Activated CD4-positive, alpha-beta T cell treated with anti-CD3 and anti-CD28 coated beads for 4 hours (primary cell): ENCODE data around the gene SPECC1.
"Not testable (repeated sequence)": the region's sequence is repeated elsewhere in the genome, so short reads cannot be mapped to it uniquely, and the experiment has no call there.

Source experiments
- DNase-seq, 2 donors: peaks; one replicate each; pipeline ENCODE4 v3.0.0-alpha.2; 2020

Gene SPECC1

DNA sequence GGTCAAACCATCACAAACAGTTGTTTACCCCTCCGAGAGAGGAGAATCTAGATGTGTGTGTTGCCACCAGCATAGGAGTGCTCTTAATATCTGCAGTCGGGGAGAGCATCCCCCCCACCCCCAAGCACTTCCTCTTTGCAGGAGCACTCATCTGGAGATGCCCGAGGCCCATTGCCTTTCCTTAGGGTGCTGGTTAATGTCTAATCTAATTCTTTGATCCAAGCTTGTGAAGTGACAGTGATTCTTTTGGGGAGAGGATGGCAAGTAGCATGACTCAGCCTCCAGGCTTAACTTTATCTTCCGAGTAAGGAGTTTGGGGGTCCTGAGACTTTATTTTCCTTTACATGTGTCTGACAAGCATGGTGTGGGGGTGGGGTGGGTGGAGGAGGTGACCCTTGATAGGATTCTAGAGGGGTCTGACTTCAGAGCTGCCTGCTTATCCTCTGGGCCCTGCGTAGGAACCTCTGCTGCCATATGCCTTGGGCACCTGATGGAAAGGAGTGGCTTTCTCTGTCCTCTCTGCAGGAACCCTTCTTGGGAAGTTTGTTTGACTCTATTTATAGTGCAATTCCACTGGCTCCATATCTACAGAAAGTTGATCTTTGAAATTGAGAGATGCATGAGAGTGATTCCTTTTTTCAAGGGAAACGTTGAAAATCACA is 207.1 kb downstream of the SPECC1 start:
- DNase-seq: no peak

DNA sequence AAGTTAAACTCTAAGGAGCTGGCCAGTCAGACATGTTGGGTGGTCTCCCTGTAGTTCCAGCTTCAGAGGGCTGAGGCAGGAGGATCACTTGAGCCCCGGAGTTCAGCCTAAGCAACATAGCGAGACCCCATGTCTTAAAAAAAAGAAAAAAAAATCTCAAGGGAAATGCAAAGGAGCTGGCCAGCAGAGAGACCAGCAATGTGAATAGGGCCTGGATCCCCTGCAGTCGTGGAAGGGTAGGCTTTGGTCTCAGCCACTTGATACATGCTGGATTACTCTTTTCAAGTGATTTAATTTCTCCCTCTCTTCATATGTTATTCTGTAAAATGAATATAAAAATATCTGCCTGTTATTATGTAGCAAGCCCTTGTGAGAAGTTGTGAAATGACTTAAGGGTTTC is 207.7 kb downstream of the SPECC1 start:
- DNase-seq: no peak

DNA sequence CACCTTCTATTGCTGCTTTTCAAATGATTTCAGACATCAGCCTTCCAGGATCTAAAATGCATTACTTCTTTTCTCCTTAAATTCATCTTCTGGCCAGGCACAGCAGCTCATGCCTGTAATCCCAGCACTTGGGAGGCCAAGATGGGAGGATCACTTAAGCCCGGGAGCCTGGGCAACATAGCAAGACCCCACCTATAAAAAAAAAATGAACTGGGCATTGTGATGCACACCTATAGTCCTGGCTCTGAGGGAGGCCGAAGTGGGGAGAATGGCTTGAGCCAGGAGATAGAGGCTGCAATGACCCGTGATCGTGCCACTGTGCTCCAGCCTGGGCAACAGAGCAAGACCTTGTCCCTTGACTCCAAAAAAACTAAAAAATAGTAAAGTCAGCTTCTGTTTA is 208.5 kb downstream of the SPECC1 start:
- no peak for DNase-seq

DNA sequence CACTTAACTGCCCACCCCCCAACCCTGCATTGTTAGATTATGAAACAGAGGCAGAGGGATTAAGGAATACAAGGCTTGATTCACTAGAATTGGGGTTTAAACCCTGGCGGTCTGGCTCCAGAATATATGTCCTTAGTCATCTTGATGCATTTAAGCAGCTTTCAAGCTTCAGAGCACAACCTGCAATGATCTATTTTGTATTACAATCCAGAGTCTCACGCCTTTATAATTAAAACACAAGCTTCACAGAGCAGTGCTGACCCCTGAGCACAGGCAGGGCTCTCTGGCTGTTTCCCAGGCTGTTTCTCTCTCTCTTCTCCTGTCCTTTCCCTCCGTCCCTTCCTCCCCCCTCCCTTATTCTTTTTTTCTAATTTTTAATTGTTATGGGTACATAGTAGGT is 209.1 kb downstream of the SPECC1 start:
- no peak for DNase-seq

DNA sequence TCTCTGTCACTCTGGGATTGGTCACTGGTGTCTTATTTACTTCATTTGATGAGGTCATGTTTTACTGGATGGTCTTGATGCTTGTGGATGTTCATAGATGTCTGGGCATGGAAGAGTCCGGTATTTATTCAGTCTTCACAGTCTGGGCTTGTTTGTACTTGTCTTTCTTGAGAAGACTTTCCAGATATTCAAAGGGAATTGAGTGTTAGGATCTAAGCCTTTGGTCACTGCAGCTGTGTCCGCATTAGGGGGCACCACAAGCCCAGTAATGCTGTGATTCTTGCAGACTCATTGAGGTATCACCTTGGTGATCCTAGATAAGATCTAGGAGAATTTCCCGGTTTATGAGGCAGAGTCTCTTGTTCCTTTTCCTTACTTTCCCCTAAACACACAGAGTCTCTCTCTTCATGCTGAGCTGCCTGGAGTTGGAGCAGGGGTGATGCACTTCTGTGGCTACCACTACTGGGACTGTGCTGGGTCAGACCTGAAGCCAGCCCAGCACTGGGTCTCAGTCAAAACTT is 214.7 kb downstream of the SPECC1 start:
- no peak for DNase-seq

- no peak for DNase-seq
Observed at GRCh38 chr17:20224379-20224778, 215.2 kb downstream of the SPECC1 start.

DNA sequence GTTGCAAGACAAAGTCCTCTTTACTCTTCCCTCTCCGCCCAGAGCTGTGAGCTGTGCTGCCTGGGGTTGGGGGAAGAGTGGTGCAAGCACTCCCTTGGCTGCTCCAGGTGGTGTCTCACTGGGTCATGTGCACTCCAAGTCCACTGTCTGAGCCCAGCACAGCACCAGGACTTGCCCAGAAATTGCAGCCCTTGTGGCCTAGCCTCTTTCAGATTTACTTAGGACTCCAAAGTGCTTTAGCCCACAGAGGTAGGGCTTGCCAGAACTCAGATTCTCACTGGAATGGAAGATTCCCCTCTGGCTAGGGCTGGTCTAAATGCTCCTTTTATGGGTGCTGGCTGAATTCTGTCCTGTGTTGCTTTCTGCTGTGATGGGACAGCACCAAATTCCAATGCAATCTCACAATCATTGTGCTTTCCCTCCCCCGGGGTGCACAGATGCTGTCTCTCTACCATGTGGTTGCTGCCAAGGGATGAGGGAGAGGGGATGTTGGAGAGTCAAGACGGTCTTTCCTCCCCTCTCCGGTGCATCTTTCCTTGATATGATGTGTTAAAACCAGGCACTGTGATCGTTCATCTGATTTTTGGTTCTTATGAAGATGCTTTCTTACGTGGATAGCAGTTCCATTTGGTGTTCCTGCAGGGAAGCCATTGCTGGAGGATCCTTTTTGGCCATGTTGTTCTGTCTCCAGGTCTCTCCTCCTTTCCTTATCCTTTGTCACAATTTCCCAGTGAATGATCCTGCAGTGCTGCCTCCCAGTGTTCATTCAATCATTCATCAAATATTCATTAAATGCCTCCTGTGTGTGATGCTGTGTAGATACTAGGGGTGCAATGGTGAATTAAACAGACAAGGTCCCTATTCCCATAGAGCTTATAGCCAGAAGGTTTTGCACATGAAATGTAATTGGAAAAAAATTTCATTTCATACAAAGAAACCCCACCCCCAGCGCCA is 216.3 kb downstream of the SPECC1 start:
- DNase-seq: no peak

DNA sequence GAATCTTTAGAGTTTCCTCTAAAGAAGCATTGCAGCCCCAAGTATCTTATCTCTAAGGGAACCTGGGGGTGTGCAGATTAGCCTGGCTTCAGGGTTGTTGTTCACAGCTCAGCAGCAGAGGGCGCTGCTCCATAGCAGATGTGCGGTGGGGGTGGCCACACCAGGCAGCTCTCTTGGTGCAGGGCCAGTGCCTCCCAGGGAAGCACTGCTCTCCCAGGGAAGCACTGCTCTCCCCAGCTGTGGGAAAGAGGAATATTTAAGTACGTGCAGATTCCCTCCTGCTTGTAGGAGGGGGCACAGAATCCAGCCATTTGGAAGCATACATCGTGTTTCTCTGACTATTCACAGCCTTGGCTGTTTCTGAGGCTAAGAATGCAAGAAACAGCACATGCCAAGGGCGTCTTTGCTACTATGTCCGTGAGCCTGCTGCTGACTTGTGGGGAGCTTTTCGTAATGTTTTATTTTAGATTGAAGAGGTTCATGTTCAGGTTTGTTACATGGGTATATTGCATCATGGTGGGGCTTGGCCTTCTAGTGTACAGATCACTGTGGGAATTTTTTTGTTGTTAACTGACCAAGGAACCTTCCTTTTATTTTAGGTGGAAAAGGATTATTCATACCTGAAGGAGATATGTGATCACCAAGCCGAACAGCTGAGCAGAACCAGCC is 217.8 kb downstream of the SPECC1 start:
- DNase-seq: peak; percentile 68 to 72

GRCh38 chr17:20227720-20228370 is 218.7 kb downstream of the SPECC1 start:
- not testable (repeated sequence) for DNase-seq

- no peak for DNase-seq
Observed at GRCh38 chr17:20228410-20228809, 219.3 kb downstream of the SPECC1 start.

DNA sequence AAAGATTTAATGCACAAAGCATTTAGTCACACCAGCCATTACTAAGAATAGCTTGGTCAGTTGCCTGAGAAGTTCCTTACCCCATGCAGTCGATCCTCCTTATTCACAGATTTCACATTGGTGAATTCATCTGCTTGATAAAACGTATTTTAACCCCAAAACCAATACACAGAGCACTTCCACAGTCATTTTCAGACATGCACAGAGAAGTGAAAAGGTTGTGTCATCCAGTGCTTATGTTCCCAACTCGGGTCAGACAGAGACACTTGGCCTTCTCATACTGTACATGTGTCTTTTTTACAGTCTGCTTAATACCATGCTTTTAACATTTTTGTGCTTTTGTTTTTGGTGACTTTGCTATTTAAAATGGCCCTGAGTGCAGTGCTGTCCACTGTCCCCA is 219.7 kb downstream of the SPECC1 start:
- DNase-seq: no peak

DNA sequence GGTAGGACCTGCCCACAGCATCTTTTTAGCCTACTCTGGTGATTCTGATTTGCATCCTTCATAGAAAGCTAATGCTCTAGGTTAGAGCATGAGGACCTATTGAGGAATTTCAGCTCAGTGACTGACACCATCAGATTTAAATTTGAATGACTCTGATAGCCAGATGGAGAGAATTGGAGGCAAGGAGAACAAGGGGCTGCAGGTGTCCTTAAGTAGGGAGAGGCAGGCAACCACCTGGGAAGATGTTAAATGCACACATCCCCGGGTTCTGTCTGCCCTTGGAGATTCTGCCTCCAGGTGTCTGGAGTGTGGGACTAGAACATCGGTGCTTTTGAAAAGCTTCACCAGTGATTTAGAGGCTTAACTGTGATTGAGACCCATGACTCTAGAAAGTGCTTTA is 221.8 kb downstream of the SPECC1 start:
- no peak for DNase-seq

- DNase-seq: no peak
Observed at GRCh38 chr17:20232611-20233010, 223.5 kb downstream of the SPECC1 start.

GRCh38 chr17:20234276-20234675 is 225.1 kb downstream of the SPECC1 start:
- DNase-seq: peak; percentile 15 to 16

- no peak for DNase-seq
Observed at GRCh38 chr17:20235747-20236146, 226.6 kb downstream of the SPECC1 start.

DNA sequence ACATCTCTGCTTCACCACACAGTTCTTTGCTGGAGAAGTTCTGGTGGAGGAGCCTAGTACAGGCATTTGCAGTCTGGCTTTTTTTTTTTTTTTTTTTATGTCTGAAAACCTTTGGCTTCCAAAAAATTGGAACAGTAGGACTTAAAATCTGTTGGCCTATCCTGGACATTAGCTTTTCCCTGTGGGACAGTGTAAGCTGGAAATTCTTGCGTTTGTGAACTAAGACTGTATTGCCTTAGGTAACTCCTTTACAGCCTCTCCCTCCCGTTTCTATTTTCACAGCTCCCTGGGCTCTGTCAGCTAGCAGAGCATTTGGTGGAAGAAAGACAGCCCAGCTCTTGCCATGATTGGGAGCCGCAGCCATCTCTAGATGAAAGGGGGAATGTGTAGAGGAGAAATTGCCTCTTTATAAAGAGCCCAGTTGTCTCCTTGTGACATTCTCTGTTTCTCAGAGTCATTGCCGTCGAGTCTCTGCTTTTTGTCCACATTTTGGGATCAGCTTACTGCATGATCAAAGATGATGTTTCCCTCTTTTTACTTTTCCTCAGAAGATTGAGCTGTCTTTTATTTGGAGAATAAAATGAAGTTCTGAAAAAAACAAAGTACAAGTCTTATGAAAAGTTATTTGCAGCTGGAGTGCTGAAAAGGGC is 227.5 kb downstream of the SPECC1 start:
- DNase-seq: no peak

DNA sequence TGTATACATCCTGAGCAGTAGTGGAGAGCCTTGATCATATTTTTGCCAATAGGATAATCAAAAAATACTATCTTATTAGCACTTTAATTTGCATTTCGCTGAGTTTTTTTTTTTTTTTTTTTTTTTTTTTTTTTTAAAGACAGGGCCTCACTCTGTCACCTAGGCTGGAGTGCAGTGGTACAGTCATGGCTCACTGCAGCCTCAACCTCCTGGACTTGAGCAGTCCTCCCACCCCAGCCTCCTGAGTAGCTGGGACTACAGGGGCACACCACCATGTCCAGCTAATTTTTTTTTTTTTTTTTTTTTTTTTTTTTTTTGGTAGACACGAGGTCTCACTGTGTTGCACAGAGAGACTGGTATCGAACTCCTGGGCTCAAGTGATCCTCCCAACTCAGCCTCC is 230.6 kb downstream of the SPECC1 start:
- not testable (repeated sequence) for DNase-seq

DNA sequence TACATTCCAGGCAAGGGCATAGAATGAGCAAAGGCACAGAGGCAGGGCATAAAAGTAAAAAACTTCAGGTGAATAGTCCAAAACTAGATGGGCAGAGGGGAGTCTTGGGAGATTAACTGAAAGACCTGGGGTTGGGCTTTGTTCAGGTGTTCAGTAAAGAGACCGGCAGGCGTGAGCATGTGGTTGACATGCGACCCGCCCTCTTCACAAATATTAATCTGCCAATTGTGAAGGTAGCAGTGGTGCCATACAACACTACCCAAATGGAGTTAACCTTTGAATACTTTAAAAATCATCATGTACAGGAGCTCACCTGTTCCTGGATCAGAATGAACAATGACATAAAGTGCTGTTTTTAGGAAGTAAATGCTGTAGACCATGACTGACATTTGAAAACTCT is 232.7 kb downstream of the SPECC1 start:
- no peak for DNase-seq

GRCh38 chr17:20242271-20242670 is 233.1 kb downstream of the SPECC1 start:
- no peak for DNase-seq

DNA sequence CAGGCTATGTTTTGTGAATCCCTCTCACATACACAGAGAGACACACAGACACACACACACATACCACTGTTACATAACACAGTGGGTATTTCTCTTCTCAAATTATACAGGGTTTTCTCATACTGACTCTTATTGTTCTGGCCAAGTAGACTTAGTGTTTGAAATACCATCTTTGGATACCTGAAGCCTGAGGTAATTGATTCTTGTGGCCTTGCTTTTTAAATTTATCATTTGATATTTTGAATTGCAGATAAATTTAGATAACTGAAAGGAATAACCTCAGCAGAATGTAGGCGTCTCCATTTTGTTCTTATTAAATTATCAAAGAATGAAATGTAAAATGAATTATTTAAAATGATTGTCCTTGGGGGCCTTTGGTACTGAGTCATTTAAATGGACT is 234.4 kb downstream of the SPECC1 start:
- DNase-seq: no peak

- DNase-seq: no peak
Observed at GRCh38 chr17:20244671-20245070, 235.5 kb downstream of the SPECC1 start.

DNA sequence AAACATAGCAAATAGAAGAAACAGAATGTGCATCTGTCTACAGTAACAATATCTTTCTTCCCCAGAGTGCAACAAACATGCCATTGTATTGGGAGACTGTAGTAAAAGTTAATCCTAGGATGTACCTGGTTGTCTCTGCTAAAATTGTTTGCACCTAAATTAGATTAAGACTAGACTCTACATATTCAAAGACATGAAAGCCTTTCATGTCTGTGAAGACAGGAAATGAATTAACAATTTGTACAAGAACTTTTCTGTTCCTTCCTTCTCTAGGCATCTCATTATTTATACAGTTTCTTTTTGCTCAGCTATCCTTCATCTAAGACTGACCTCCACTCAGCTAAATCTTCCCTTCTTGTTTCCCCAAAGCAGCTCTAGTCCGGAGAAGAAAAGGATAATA is 237.5 kb downstream of the SPECC1 start:
- DNase-seq: no peak
